Measurements from ENCODE around the gene DNAI1. TPM values are rescaled to one million over a fixed set of nuclear protein-coding genes. Genes with fewer than 3 reads are reported as not detected.
"Not testable (repeated sequence)": the region's sequence is repeated elsewhere in the genome, so short reads cannot be mapped to it uniquely, and the experiment has no call there.

DNAI1 gene
- total RNA-seq, 1 donor from 2014 or later = not detected

DNA sequence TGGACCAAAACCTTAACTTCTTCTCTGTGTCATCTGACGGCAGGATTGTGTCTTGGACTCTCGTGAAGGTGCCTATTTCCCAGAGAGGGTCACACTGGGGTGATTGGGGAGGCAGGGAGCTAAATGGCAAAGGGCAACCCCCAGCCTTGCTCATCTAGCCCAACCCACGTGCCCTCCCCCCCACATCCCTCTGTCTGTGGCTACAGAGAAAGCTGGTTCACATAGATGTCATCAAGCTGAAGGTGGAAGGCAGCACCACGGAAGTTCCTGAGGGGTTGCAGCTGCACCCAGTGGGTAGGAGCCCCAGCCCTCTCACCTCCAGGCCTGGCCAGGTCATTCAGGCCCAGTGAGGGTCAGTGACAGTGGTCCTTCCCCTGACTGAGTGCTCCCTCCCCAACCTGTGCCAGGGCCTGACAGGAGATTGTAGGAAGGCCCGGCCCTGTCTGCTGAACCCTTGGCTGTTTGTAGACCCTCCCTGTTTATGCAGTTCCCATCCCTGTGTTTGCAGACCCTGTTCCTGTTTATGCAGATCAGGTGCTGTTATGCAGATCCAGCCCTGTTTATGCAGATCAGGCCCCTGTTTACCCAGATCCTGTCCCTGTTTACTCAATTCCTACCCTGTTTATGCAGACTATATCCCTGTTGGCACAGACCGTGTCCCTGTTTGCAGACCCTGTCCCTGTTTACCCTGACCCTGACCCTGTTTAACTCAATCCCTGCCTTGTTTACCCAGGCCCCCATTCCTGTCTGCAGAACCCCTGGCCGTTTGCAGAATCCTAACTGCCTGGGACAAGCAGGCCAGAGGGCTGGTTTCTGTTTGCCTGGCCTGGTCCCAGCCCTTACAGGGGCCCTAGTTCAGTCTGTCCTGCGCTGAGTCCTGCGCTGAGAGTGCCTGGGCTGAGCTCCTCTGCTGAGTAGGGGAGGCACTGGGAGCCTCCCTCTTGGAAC is 53.8 kb downstream of the DNAI1 start:
- no peak for DNase-seq (ENCODE audit: low read depth in 2 of 2)

GRCh38 chr9:34513567-34514214 is 55.1 kb downstream of the DNAI1 start:
- no peak for DNase-seq (ENCODE audit: low read depth in 2 of 2)

DNA sequence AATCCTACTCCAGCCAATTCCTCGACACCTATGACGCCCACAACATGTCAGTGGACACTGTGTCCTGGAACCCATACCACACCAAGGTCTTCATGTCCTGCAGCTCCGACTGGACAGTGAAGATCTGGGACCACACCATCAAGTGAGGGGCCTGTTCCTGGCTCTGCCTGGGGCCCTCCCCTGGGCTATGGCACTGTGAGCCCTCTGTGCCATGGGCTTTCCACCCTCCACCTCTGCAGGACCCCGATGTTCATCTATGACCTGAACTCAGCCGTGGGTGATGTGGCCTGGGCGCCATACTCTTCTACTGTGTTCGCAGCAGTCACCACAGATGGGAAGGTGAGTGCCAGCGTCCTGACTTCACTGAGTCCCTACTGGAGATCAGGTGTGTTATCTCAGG is 55.8 kb downstream of the DNAI1 start:
- DNase-seq (ENCODE audit: low read depth in 2 of 2) = no peak

DNA sequence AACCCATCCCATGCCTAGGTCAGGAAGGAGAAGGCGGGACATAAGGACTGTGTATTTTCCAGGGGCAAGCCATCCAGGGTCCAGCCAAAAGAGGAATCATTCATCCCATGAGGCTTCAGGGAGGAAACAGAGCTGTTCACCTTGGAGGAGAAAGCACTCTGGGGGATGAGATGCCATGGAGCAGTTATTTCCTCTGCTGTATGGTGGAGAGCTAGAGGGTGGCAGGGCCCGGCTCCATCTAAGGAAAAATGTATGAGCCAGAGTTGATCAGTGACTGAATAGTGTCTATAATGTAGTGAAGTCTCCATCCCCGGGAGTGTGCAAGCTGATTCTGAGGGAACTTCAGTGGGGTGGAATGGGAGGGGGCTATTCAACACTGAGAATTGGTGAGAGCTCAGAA is 56.2 kb downstream of the DNAI1 start:
- DNase-seq (ENCODE audit: low read depth in 2 of 2) = no peak

DNA sequence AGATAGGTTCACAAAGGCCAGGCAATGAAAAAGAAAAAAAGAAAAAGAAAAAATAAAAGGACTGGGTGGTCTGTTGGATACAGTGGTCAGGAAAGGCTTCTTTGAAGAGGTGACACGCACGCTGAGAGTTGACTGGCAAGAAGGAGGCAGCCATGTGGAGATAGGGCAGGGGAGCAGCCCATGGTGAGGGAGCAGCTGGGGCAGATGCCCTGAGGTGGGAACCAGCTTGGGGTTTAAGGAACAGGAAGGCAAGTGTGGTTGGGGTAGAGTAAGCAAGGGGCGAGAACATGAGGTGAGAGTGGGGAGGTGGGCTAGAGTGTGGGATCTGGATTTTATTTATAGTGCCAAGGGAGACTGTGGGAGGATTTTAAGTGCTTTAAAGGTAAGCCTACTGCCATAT is 57.4 kb downstream of the DNAI1 start:
- DNase-seq (ENCODE audit: low read depth in 2 of 2) = no peak

- no peak for DNase-seq (ENCODE audit: low read depth in 2 of 2)
Observed at GRCh38 chr9:34517185-34517584, 58.6 kb downstream of the DNAI1 start.

DNA sequence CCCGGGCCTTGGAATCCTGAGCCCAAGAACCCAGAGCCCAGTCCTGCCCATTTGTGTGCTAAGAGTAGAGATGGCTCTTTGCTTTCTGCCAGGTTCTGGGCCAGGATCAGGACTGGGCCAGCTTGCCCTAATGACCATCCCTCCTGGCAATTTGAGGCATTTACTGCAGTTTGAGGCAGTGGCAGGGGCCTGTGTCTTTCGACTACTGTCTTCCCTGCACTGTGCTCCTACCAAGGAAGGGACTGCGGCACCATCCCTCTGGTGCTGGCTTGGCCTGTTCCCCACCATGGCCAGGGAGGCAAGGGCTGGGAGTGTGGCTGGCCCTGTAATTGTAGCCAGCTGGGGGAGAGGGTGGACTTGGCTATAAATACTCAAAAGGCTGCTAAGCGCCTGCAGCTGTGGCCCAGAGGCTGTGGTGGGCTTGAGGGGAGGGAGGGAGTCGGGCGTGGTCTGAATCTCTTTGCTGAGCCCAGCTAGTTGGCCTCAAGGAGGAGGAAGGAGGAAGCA is 59.6 kb downstream of the DNAI1 start:
- DNase-seq (ENCODE audit: low read depth in 2 of 2) = no peak

- DNase-seq (ENCODE audit: low read depth in 2 of 2) = no peak
Observed at GRCh38 chr9:34518896-34519295, 60.3 kb downstream of the DNAI1 start.

- no peak for DNase-seq (ENCODE audit: low read depth in 2 of 2)
Observed at GRCh38 chr9:34519321-34520020, 60.9 kb downstream of the DNAI1 start.

DNA sequence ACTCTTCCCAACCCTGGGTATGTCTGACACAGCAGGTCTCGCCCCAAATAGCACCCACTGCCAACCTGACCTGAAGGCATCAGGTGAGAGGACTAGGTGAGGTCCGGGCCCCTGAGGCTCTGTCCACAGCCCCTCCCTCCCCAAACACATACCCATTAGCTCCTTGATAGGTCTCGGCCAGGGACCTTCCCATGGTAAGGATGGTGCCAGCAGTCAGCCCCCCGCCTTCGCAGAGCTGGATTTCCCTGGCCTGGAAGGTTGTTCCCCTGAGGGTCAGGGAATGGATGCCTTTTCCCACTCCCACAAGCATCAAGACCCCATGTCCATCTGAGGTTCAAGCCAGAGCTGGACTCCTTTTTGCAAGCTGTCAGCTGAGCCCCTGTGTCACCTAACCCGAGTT is 61.5 kb downstream of the DNAI1 start:
- no peak for DNase-seq (ENCODE audit: low read depth in 2 of 2)

- DNase-seq (ENCODE audit: low read depth in 2 of 2) = no peak
Observed at GRCh38 chr9:34520505-34521385, 62.1 kb downstream of the DNAI1 start.

GRCh38 chr9:34521406-34522045 is 62.9 kb downstream of the DNAI1 start:
- DNase-seq (ENCODE audit: low read depth in 2 of 2) = no peak

DNA sequence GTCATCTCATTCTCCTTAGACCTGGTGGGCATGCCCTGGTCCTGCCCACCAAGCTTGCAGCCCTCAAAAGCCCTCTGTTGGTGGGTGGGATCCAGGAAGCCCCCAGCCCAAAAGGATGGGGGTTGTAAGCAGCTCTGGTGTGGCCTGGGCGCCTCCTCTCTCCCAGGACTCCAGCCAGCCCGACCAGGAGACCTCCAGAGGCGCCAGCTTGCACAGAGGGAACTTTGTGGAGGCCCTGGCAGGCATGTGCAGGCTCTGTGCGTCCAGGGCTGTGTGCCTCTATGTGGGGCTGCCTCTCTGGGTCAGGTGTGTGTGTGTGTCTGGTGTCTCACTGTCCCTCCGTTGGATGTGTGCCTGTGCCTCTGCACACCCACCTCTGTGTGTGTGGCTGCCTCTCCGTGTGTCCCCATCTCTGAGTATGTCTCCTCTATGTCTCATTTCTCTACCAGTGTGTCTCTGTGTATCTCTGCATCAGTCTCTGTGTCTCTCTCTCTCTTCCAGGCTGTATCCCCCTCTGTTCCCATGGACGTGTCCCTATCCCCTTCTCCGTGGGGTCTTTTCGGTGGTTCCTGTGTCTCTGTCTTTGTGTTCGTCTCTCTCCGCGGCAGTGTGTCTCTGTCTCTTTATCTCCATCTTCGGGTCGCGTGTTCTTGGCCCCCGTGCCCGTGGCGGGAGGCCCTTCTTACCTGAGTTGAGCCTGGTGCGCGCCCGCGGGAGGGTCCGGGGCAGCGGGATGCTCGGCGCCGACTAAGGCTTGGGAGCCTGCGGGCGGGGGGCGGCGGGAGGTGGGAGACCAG is 63.7 kb downstream of the DNAI1 start:
- no peak for DNase-seq (ENCODE audit: low read depth in 2 of 2)

DNA sequence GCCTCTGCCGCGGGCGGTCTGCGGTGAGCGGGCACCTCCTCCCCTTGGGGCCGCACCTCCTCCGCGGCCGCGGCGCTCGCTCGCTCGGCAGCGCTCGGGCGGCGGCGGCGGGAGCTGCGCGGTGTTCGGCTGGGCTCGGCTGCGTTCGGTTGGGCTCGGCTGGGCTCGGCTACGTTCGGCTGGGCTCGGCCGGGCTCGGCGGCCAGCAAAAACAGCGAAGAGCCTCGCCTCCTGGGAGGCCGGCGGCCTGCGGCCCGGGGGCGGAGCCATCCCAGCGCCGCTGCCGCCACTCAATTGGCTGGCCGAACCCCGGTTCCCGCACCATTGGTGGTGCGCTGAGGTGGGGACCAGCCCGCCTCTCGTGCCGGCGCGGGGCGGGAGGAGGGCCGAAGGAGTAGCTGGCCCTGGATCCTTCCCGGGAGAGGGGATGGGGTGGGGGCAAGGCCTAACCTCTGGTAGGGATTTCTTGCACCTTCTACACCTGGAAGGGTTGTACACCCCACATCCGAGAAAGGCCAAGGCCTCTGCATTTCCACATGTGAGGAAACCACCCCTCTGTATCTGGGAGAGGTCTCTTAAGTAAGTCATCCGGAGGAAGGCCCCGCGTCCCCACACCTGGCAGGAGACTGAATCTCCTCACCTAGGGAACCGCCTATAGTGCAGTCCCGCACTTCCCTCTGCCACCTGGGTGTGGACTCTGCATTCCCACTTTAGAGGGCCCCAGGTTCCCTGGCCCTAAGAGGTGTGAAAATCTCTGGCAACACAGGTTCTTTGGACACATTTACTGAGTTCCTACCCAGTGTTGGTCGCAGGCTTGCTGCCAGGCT is 64.6 kb downstream of the DNAI1 start, which contains the start of gene ENHO:
ENHO (minus strand) TSS at position 20 of the 827 bp plus-strand sequence. CDS start 1,295 bp downstream, outside the sequence.
- DNase-seq (ENCODE audit: low read depth in 2 of 2) = peak; percentile 57 to 89

- no peak for DNase-seq (ENCODE audit: low read depth in 2 of 2)
Observed at GRCh38 chr9:34524349-34524748, 65.7 kb downstream of the DNAI1 start.

DNA sequence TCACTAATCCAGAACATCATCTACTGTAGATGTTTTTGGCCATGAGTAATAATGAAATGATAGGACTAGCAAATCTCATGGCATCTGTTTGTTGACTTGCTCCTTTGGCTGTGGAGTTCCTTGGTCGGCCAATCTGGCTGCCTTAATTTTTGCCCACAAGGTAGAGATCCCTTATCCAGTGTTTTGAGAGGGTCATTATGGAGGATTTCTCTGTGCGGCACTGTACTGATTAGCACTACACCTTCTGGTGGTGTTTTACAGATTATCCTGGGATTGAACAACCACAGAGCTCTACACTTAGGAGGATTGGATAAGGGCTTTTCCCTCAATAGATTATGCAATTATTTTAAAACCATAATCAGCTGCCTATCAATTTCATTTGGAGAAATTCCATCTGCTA is 67.4 kb downstream of the DNAI1 start:
- DNase-seq (ENCODE audit: low read depth in 2 of 2) = no peak

- not testable (repeated sequence) for DNase-seq (ENCODE audit: low read depth in 2 of 2)
Observed at GRCh38 chr9:34532041-34532440, 73.4 kb downstream of the DNAI1 start.

DNA sequence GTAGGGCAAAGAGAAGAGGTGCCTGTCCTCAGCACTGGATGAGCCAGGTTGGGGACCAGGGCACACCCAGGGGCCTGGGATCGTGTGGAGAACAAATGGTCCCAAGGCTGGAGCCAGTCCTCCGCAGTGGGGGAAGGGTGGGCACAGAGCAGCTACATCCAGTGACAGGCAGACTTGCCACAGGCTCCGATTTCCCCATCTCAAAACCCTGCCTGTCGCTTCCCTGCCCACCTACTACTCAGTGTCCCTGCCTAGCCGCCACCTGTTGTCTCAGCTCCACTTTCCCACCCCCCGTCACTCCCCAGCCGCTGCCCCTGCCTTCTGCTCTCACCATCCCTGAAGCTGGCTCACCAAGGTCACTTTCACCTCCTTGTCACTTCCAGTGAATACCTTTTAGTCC is 78.1 kb downstream of the DNAI1 start:
- no peak for DNase-seq (ENCODE audit: low read depth in 2 of 2)

DNA sequence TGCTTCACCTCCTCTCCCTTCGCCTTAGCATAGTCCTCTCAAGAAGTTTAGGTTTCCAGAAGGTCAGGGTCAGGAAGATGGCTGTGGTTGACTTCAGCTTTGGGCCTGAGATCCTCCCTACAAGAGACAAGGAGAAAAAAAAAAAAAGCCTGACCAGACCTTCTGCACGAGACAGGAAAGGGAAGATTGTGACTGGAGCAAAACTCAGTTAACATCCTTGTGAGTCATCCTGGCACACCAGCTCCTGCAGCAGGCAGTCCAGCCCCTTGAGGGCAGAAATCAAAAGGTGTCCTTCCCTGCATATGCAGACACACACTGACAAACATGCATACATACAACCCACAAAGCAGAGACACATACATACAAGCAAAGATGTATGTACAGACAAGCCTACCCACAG is 82.2 kb downstream of the DNAI1 start:
- peak in 1 of 2 donors; percentile 74 for DNase-seq (ENCODE audit: low read depth in 2 of 2)
